Spleen (tissue), 11 donors: ENCODE data around the gene DOCK4. TPM values are rescaled to one million over a fixed set of nuclear protein-coding genes. Genes with fewer than 3 reads are reported as not detected.

Source experiments
- DNase-seq: peaks from one replicate; pipeline ENCODE4 v3.0.0-alpha.2; 2020
- H3K27ac ChIP-seq, 8 donors: fragments of 200-600 bp; sonication (generic) in 7 of 8; 1 replicate in 4 of 8; 2 replicates in 4 of 8; pipeline versions ENCODE4 v1.5.0 to v1.8.0; 2016 to 2021; ENCODE audit warnings: inconsistent platforms in 4 of 8, mild to moderate bottlenecking in 4 of 8, moderate library complexity in 1 of 8
- H3K27me3 ChIP-seq, 7 donors: fragments of 200-600 bp; sonication (generic) in 6 of 7; replicated peaks in 1 of 7; 1 replicate in 4 of 7; 2 replicates in 3 of 7; pipeline versions ENCODE4 v1.5.0 to v1.8.0; 2016 to 2021; ENCODE audit warnings: inconsistent platforms in 3 of 7, mild to moderate bottlenecking in 1 of 7
- H3K36me3 ChIP-seq, 6 donors: fragments of 200-600 bp; sonication (generic) in 5 of 6; 1 replicate in 4 of 6; 2 replicates in 2 of 6; pipeline versions ENCODE4 v1.5.0 to v1.8.0; 2016 to 2021; ENCODE audit warnings: inconsistent platforms in 2 of 6
- H3K4me1 ChIP-seq, 6 donors: fragments of 200-600 bp; sonication (generic) in 5 of 6; 1 replicate in 3 of 6; 2 replicates in 3 of 6; pipeline versions ENCODE4 v1.5.0 to v1.8.0; 2016 to 2021; ENCODE audit warnings: inconsistent platforms in 3 of 6
- H3K4me3 ChIP-seq, 8 donors: fragments of 200-600 bp; sonication (generic) in 7 of 8; 1 replicate in 4 of 8; 2 replicates in 4 of 8; pipeline versions ENCODE4 v1.5.0 to v1.8.0; 2016 to 2021; ENCODE audit warnings: inconsistent platforms in 4 of 8, mild to moderate bottlenecking in 4 of 8, moderate library complexity in 2 of 8
- H3K9me3 ChIP-seq, 8 donors: fragments of 200-600 bp; sonication (generic) in 7 of 8; 1 replicate in 4 of 8; 2 replicates in 4 of 8; pipeline versions ENCODE4 v1.5.0 to v1.8.0; 2016 to 2021; ENCODE audit warnings: inconsistent platforms in 4 of 8
- CTCF ChIP-seq, 11 experiments: fragments of 200-600 bp in 7 of 11; fragments of 450-650 bp in 4 of 11; sonication (generic) in 4 of 11; IDR thresholded peaks in 8 of 11; conservative IDR thresholded peaks in 3 of 11; 1 replicate in 7 of 11; 2 replicates in 4 of 11; pipeline versions ENCODE4 v1.4.0 to v1.8.0; 2016 to 2021; ENCODE audit warnings: antibody characterized with exemption in 11 of 11, inconsistent platforms in 4 of 11, mild to moderate bottlenecking in 1 of 11
- POLR2A ChIP-seq, 3 donors: fragments of 450-650 bp; IDR thresholded peaks; one replicate each; pipeline ENCODE4 v1.5.1; 2017; ENCODE audit warnings: antibody characterized with exemption in 3 of 3, mild to moderate bottlenecking in 1 of 3
- POLR2AphosphoS5 ChIP-seq, 3 donors: sonication (generic); formaldehyde crosslinking; IDR thresholded peaks; one replicate each; pipeline ENCODE4 v1.5.1; 2017; ENCODE audit warnings: antibody characterized with exemption in 3 of 3
- WGBS, 5 donors: extraction: QIAGEN DNeasy Blood & Tissue Kit in 3 of 5; methylation state at CpG; one replicate each; pipeline versions ENCODE4 v1.1.5 to v1.1.7; 2013 to 2018; 5-methylcytosine and 5-hydroxymethylcytosine counted together
- intact Hi-C: fragments of 100-400 bp; cut with DNase I; formaldehyde crosslinking; loops from one replicate; pipeline ENCODE4 v1.15.0; 2023; ENCODE audit warnings: low total_unique reads
- polyA plus RNA-seq, 3 donors: library from polyadenylated mRNA; stranded (reverse); fragments of 200-250 nt; gene quantifications; one replicate each; pipeline ENCODE4 v1.2.1, GENCODE V29; 2013
- total RNA-seq, 7 donors: library from RNA; depleted of rRNA in 3 of 7; stranded (reverse); fragments of >200 nt in 3 of 7; fragmentation: NEBNext Ultra II Directional in 4 of 7; extraction: Animal tissue kit (Norgen Biotek cat#: 25700) in 4 of 7; gene quantifications; one replicate each; pipeline versions ENCODE4 v1.1.0 to v1.2.1, GENCODE V29; 2016 to 2021
- donor health status: healthy with polysubstance abuse.
- donor health status: DM: no; HTN: no; CAD: no; lungs with moderate emphysema.
- donor health status: DM: no; HTN: no; CAD: no.
- donor health status: Bipolar disorder and iron deficiency.
- donor health status: healthy.
- donor health status: DM: no; HTN: no; CAD: no.
- donor health status: DM: yes; HTN: yes; CAD: no.

DOCK4 gene
- total and polyA plus RNA-seq, 10 donors: 1.4 to 26.9 (median 14.2) TPM

GRCh38 chr7:112182749-112183148, 23.4 kb downstream of the DOCK4 start:
- WGBS, 5 donors: 68 to 85% (median 81%) methylated on average over 5 of the region's 5 CpGs
- peaks cover 0 to 4% (median 0%) of the 10 kb centered on the region in 7 donors for H3K27me3 ChIP-seq
- no peak for TF ChIP-seq POLR2A (IDR thresholded peaks at IDR 0.05)
- TF ChIP-seq POLR2AphosphoS5 (IDR thresholded peaks at IDR 0.05): no peak
- no peak for TF ChIP-seq CTCF (IDR thresholded peaks at IDR 0.05 in 8 of 11, conservative IDR thresholded peaks at IDR 0.05 in 3 of 11)
- H3K4me3 ChIP-seq: no peak overlapping the region
- H3K4me1 ChIP-seq: no peaks in the 10 kb centered on the region
- no peak for DNase-seq
- no peaks in the 10 kb centered on the region for H3K36me3 ChIP-seq
- no peak overlapping the region for H3K27ac ChIP-seq
- no peaks in the 10 kb centered on the region for H3K9me3 ChIP-seq
- intact Hi-C loops: no loop called here

DNA sequence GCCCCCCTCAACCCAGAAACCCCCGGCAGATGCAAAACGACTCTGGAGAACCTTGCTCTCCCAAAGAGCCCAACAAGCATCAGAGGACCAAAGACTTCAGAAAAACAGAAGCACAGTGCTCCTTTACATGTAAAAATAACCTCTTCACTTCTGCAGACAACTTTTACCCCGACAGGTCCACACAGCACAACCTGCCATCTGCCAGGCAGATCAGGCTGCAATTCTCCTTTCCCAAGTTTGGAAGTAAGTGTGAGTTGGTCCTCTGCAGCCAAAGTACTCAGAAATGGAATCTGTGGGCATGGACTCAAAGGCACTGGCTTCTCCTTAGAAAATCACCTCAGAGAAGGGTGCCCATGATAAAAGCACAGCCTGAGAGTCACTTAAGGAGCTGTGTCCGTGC, 26.0 kb downstream of the DOCK4 start:
- Histone ChIP-seq H3K4me1 (no peaks in the 10 kb centered on the region), H3K36me3 (no peaks in the 10 kb centered on the region), H3K4me3 (no peak overlapping the region), H3K9me3 (no peaks in the 10 kb centered on the region), H3K27ac (no peak overlapping the region), H3K27me3 (peaks cover 0 to 5% (median 0%) of the 10 kb centered on the region in 7 donors)
- WGBS, 5 donors: 75 to 90% (median 81%) methylated on average over 4 of the region's 4 CpGs
- intact Hi-C loops: no loop called here
- no peak for DNase-seq
- no peak for TF ChIP-seq CTCF (IDR thresholded peaks at IDR 0.05 in 8 of 11, conservative IDR thresholded peaks at IDR 0.05 in 3 of 11)
- TF ChIP-seq POLR2A (IDR thresholded peaks at IDR 0.05): no peak
- no peak for TF ChIP-seq POLR2AphosphoS5 (IDR thresholded peaks at IDR 0.05)

DNA sequence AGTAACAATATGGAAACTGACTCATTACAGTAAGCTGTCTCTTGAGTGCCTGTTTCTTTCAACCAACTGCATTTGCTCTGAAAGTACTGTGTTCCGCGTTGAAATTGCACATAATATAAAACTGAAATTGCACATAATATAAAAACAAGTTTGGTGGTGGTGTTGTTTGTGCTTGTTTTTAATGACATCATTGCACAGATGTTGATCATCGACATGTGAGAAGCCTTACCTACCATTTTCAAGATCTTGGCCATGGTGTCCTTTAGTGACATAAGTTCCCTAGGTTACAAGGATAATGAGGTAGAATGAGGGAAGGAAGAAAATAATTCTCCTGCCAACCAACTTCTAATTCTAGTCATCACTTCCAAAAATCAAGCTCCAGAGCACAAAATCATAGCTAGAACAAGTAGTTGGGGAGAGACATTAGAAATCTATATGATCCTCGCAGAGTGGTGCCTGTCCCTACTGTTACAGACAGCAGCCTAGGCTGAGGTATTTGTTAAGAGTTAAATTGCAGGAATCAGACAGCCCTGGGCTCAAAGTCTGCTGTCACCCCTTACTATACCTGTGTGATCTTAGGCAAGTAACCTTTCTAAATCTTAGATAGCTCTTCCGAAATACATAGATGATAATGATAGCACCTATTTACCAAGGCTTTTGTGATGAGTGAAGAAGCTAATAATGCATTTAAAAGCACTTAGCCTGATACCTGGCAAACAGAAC, 29.3 kb downstream of the DOCK4 start:
- Histone ChIP-seq H3K27me3 (peaks cover 0 to 5% (median 0%) of the 10 kb centered on the region in 7 donors), H3K4me1 (no peaks in the 10 kb centered on the region), H3K27ac (no peak overlapping the region), H3K9me3 (no peaks in the 10 kb centered on the region), H3K4me3 (no peak overlapping the region), H3K36me3 (no peaks in the 10 kb centered on the region)
- TF ChIP-seq POLR2AphosphoS5 (IDR thresholded peaks at IDR 0.05) (no peak), CTCF (IDR thresholded peaks at IDR 0.05 in 8 of 11, conservative IDR thresholded peaks at IDR 0.05 in 3 of 11) (no peak), POLR2A (IDR thresholded peaks at IDR 0.05) (no peak)
- intact Hi-C loops: no loop called here
- WGBS, 5 donors: 90 to 97% (median 95%) methylated on average over 5 of the region's 5 CpGs
- no peak for DNase-seq

- H3K36me3 ChIP-seq: no peaks in the 10 kb centered on the region
- DNase-seq: no peak
- H3K27ac ChIP-seq: no peak overlapping the region
- H3K4me3 ChIP-seq: no peak overlapping the region
- H3K27me3 ChIP-seq: peaks cover 0 to 5% (median 0%) of the 10 kb centered on the region in 7 donors
- no peak for TF ChIP-seq CTCF (IDR thresholded peaks at IDR 0.05 in 8 of 11, conservative IDR thresholded peaks at IDR 0.05 in 3 of 11)
- 78 to 97% (median 88%) methylated on average over 2 of the region's 2 CpGs for WGBS, 5 donors
- no peaks in the 10 kb centered on the region for H3K4me1 ChIP-seq
- H3K9me3 ChIP-seq: no peaks in the 10 kb centered on the region
- intact Hi-C loops: no loop called here
These were observed 30.0 kb downstream of the DOCK4 start for GRCh38 chr7:112176241-112176640.
